GM12892 (cell line): ENCODE results near the gene DSCAML1.

Source experiments
- POLR2AphosphoS5 ChIP-seq: IDR thresholded peaks from 2 replicates; pipeline ENCODE4 v1.6.1; 2011; ENCODE audit warnings: low read depth, low read length, control low read depth
- TAF1 ChIP-seq: IDR thresholded peaks from 2 replicates; pipeline ENCODE4 v1.6.1; 2011; ENCODE audit warnings: low read depth, mild to moderate bottlenecking, control low read depth, low read length, borderline replicate concordance

DNA sequence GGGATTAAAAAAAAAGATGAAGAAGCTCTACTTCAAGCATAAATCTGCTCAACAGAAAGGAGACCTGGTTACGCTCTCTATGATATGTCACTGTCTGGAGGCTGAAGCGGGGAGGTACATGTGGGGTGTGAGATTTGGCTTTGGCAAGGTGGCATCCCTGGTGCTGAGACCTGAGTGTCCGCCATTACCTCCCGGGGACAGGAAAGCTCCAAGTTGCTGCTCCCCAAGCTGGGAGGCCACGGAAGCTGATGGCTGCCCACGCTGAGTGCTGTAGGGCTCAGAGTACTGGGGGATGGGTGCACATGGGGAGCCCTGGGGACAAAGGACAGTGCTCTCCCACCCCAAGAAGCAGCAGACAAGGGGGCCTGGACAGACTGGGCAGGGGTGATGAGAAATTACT, 167.9 kb downstream of the DSCAML1 start:
- TF ChIP-seq TAF1 (no peak), POLR2AphosphoS5 (no peak)
